Cortex of kidney (tissue), 1 donor: ENCODE results near the gene ZNF587.
"Not testable (repeated sequence)": the region's sequence is repeated elsewhere in the genome, so short reads cannot be mapped to it uniquely, and the experiment has no call there.

ENCODE experiments used
- DNase-seq: peaks from one replicate; lab custom pipeline; 2025; lab: John Stamatoyannopoulos, UW

The ZNF587 gene

GRCh38 chr19:57823155-57823554 lies 26.5 kb upstream of the ZNF587 start:
- DNase-seq, result not testable (repeated sequence)

GRCh38 chr19:57823608-57824007 lies 26.1 kb upstream of the ZNF587 start:
- not testable (repeated sequence) for DNase-seq

- DNase-seq, result no peak
Observed at GRCh38 chr19:57825511-57825910, 24.1 kb upstream of the ZNF587 start.

- no peak for DNase-seq
Observed at GRCh38 chr19:57829316-57829715, 20.3 kb upstream of the ZNF587 start.

GRCh38 chr19:57830071-57830602 lies 19.5 kb upstream of the ZNF587 start, which contains the start of gene ZNF587B:
ZNF587B (plus strand) TSS chr19:57830299; CDS start chr19:57830529, 230 bp downstream.
- no peak for DNase-seq

- DNase-seq, result not testable (repeated sequence)
Observed at GRCh38 chr19:57836991-57837390, 12.7 kb upstream of the ZNF587 start.

GRCh38 chr19:57838622-57839191 lies 11.0 kb upstream of the ZNF587 start:
- DNase-seq, result not testable (repeated sequence)

GRCh38 chr19:57841122-57841763 lies 8.4 kb upstream of the ZNF587 start:
- DNase-seq, result no peak

- DNase-seq, result not testable (repeated sequence)
Observed at GRCh38 chr19:57847164-57847563, 2.5 kb upstream of the ZNF587 start.

- DNase-seq, result not testable (repeated sequence)
Observed at GRCh38 chr19:57849162-57849665, 445 bp upstream of the ZNF587 start.

GRCh38 chr19:57850553-57851017 lies 926 bp downstream of the ZNF587 start:
- no peak for DNase-seq

- not testable (repeated sequence) for DNase-seq
Observed at GRCh38 chr19:57851812-57852603, 2.3 kb downstream of the ZNF587 start.

- DNase-seq, result not testable (repeated sequence)
Observed at GRCh38 chr19:57854117-57854516, 4.5 kb downstream of the ZNF587 start.

GRCh38 chr19:57862351-57862750 lies 12.7 kb downstream of the ZNF587 start:
- not testable (repeated sequence) for DNase-seq

GRCh38 chr19:57867868-57868492 lies 18.3 kb downstream of the ZNF587 start:
- no peak for DNase-seq

GRCh38 chr19:57869655-57870054 lies 20.0 kb downstream of the ZNF587 start:
- not testable (repeated sequence) for DNase-seq

- DNase-seq, result no peak
Observed at GRCh38 chr19:57870225-57870624, 20.6 kb downstream of the ZNF587 start.

GRCh38 chr19:57872450-57872849 lies 22.8 kb downstream of the ZNF587 start:
- no peak for DNase-seq

- not testable (repeated sequence) for DNase-seq
Observed at GRCh38 chr19:57873883-57874799, 24.5 kb downstream of the ZNF587 start.

GRCh38 chr19:57886046-57886445 lies 36.4 kb downstream of the ZNF587 start:
- no peak for DNase-seq
